GM12874 (cell line): ENCODE data around the gene PRIMPOL.

Experiments used
- CTCF ChIP-seq: IDR thresholded peaks from 2 replicates; pipeline ENCODE4 v1.5.1; 2011; ENCODE audit warnings: low read depth, mild to moderate bottlenecking, control low read depth, low read length, moderate library complexity; ENCODE audit not compliant: insufficient read depth

The PRIMPOL gene

GRCh38 chr4:184719407-184719806, 69.9 kb downstream of the PRIMPOL start:
- TF ChIP-seq CTCF: no peak

GRCh38 chr4:184721254-184721653, 71.7 kb downstream of the PRIMPOL start:
- no peak for TF ChIP-seq CTCF

DNA sequence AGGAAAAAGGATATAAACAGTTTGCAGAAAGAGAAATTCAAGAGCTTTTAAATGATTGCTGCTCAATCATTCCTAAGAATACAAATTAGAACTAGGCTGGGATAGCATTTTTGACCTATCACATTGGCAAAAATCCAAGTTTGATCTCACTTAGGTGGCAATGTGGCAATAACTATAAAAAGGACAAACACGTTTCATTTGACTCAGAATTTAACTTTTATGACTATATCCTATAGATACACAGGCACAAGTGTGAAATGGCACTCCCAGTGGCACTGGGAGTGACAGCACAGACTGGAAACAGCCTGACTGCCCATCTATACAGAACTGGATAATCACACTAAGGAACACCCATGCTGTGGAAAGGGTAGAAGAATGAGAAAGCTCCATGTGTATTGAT, 73.3 kb downstream of the PRIMPOL start:
- TF ChIP-seq CTCF: no peak

GRCh38 chr4:184727430-184727829, 77.9 kb downstream of the PRIMPOL start:
- no peak for TF ChIP-seq CTCF

DNA sequence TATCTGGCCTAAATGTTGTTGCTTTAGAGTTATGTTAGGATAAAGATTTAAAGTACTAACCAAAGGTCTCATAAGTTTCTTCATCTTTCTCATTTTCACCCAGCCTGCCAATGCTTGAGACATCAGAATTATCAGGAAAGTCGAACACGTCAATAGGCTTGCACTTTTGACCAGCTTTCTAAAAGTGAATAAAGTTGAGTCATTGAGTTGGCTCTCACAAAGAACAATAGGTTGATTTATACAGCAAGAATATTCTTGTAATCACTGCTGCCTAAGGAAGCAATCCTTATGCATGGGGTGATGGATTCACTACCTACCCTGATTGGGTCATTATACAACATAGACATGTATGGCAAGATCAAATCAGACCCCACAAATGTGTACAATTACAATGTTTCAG, 79.3 kb downstream of the PRIMPOL start:
- no peak for TF ChIP-seq CTCF

- TF ChIP-seq CTCF: no peak
Measured at GRCh38 chr4:184729946-184730345, 80.4 kb downstream of the PRIMPOL start.

- no peak for TF ChIP-seq CTCF
Measured at GRCh38 chr4:184731056-184731455, 81.5 kb downstream of the PRIMPOL start.

DNA sequence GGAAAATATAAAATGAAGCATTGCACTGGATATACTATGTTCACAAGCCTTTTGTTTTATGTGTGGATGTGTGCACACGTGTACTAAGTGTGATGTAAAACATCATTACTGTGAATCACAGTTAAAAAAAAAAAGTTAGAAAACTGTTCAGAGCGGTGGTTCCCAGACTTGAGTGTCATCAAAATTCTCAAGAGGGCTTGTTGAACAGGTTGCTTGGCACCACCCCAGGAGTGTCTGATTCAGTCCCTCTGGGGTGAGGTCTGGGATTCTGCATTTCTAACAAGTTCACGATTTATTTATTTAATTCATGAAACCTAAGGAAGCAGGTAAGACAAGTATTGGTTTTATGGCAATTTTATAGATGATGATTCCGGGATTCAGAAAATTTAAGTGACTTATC, 82.6 kb downstream of the PRIMPOL start:
- TF ChIP-seq CTCF: no peak
